ENCODE data around the gene CRLF2. TPM values are rescaled to one million over a fixed set of nuclear protein-coding genes. Genes with fewer than 3 reads are reported as not detected.

CRLF2 gene
- total RNA-seq, 1 donor from 2014 or later, result not detected

GRCh38 chrX:1221296-1221845 lies 8.9 kb upstream of the CRLF2 start:
- no peak overlapping the region for H3K27ac ChIP-seq (replicated peaks)
- H3K4me1 ChIP-seq, result no peaks in the 10 kb centered on the region
- H3K4me3 ChIP-seq, result no peak overlapping the region
- no peak for TF ChIP-seq CTCF (IDR thresholded peaks at IDR 0.05; ENCODE audit: borderline replicate concordance)
- peaks cover 16% of the 10 kb centered on the region for H3K9me3 ChIP-seq (replicated peaks)
- peaks cover 8% of the 10 kb centered on the region for H3K27me3 ChIP-seq (ENCODE audit: low read depth)
- no peaks in the 10 kb centered on the region for H3K36me3 ChIP-seq
- DNase-seq, result no peak
- intact Hi-C loops (cut with micrococcal nuclease), result no loop called here

GRCh38 chrX:1218286-1218685 lies 5.8 kb upstream of the CRLF2 start:
- Histone ChIP-seq H3K4me3 (no peak overlapping the region), H3K27me3 (ENCODE audit: low read depth) (peaks cover 8% of the 10 kb centered on the region), H3K4me1 (no peaks in the 10 kb centered on the region), H3K9me3 (replicated peaks) (peaks cover 8% of the 10 kb centered on the region), H3K36me3 (no peaks in the 10 kb centered on the region), H3K27ac (replicated peaks) (no peak overlapping the region)
- no peak for TF ChIP-seq CTCF (IDR thresholded peaks at IDR 0.05; ENCODE audit: borderline replicate concordance)
- no peak for DNase-seq
- intact Hi-C loops (cut with micrococcal nuclease), result no loop called here

GRCh38 chrX:1215123-1215823 lies 2.8 kb upstream of the CRLF2 start:
- intact Hi-C loops (cut with micrococcal nuclease), result no loop called here
- no peaks in the 10 kb centered on the region for H3K36me3 ChIP-seq
- no peak for DNase-seq
- H3K27me3 ChIP-seq (ENCODE audit: low read depth), result no peaks in the 10 kb centered on the region
- no peak overlapping the region for H3K4me3 ChIP-seq
- H3K9me3 ChIP-seq (replicated peaks), result no peaks in the 10 kb centered on the region
- no peaks in the 10 kb centered on the region for H3K4me1 ChIP-seq
- TF ChIP-seq CTCF (IDR thresholded peaks at IDR 0.05; ENCODE audit: borderline replicate concordance), result no peak
- no peak overlapping the region for H3K27ac ChIP-seq (replicated peaks)

GRCh38 chrX:1213971-1214370 lies 1.5 kb upstream of the CRLF2 start:
- H3K27me3 ChIP-seq (ENCODE audit: low read depth), result no peaks in the 10 kb centered on the region
- no peak overlapping the region for H3K4me3 ChIP-seq
- TF ChIP-seq CTCF (IDR thresholded peaks at IDR 0.05; ENCODE audit: borderline replicate concordance), result no peak
- H3K27ac ChIP-seq (replicated peaks), result no peak overlapping the region
- H3K4me1 ChIP-seq, result no peaks in the 10 kb centered on the region
- no peaks in the 10 kb centered on the region for H3K36me3 ChIP-seq
- DNase-seq, result no peak
- no peaks in the 10 kb centered on the region for H3K9me3 ChIP-seq (replicated peaks)
- intact Hi-C loops (cut with micrococcal nuclease), result no loop called here

GRCh38 chrX:1210844-1211243 lies 1.6 kb downstream of the CRLF2 start:
- H3K4me3 ChIP-seq, result no peak overlapping the region
- no peaks in the 10 kb centered on the region for H3K9me3 ChIP-seq (replicated peaks)
- no peaks in the 10 kb centered on the region for H3K36me3 ChIP-seq
- TF ChIP-seq CTCF (IDR thresholded peaks at IDR 0.05; ENCODE audit: borderline replicate concordance), result no peak
- no peaks in the 10 kb centered on the region for H3K27me3 ChIP-seq (ENCODE audit: low read depth)
- peaks cover 7% of the 10 kb centered on the region for H3K4me1 ChIP-seq
- no peak for DNase-seq
- intact Hi-C loops (cut with micrococcal nuclease), result no loop called here
- H3K27ac ChIP-seq (replicated peaks), result no peak overlapping the region

All from left ventricle myocardium inferior (tissue), 1 donor.